Measurements from ENCODE around the gene AGFG1.

AGFG1 gene, protein sequence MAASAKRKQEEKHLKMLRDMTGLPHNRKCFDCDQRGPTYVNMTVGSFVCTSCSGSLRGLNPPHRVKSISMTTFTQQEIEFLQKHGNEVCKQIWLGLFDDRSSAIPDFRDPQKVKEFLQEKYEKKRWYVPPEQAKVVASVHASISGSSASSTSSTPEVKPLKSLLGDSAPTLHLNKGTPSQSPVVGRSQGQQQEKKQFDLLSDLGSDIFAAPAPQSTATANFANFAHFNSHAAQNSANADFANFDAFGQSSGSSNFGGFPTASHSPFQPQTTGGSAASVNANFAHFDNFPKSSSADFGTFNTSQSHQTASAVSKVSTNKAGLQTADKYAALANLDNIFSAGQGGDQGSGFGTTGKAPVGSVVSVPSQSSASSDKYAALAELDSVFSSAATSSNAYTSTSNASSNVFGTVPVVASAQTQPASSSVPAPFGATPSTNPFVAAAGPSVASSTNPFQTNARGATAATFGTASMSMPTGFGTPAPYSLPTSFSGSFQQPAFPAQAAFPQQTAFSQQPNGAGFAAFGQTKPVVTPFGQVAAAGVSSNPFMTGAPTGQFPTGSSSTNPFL

DNA sequence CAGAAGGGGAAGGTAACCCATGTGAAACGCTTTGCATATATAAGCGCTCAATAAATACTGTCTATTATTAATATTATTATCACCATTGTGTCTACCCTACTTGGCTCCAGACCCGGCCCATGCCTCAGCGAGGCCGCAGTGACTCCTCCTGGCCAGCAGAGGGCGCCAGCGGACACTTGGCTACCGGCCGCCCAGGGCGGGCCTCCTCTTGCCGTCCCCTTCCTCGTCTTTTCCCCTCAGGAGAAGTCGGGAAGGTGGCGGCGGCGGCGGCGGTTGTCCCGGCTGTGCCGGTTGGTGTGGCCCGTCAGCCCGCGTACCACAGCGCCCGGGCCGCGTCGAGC is at the start of gene AGFG1:
Gene AGFG1, plus strand, starts transcription at position 233 of the 341 bp plus-strand sequence. CDS start 266 bp downstream, outside the sequence.
- peak; percentile 76 for DNase-seq (ENCODE audit: low read depth)

GRCh38 chr2:227423656-227424499 is 48.1 kb upstream of the AGFG1 start:
- no peak for DNase-seq (ENCODE audit: low read depth)

DNA sequence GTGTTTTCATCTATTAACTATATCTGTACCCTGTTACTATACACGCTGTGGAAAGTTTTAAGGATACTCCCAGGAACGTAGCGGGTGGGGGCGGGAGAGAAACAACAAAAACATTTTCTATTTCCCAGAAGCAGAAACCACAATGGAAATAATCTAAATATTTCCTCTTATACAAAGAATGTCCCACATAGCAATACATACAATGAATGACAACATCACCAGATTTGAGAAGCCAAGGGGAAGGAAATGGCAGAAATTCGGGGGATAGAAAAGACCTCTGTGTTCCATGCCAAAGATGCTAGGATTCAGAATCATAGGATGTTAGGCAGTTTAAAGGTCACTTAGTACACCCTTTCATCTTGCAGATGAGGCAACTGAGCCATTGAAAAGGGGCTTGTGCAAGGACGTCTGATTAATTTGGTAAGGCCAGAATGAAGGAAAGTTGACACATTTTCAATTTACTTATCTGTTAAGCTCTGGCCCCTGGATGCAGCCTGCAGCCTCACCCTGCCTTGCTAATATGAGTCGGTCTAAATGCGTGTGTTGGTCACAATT is 43.1 kb upstream of the AGFG1 start:
- DNase-seq (ENCODE audit: low read depth), result no peak

DNA sequence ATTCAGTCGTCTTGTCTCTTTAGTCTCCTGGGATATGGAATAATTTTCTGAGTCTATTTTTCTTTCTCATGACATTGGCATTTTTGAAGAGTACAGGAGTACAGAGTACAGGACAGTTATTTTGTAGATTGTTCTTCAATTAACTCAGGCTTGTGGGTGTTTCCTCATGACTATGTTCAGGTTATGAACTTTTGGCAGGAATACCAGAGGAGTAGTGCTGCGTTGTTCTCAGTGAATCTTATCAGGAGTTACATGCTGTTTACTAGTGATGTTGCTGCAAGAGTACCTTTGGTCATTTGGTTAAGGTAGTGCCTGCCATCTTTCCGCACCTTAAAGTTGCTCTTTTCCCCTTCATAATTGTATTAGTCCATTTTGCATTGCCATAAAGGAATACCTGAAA is 41.3 kb upstream of the AGFG1 start:
- no peak for DNase-seq (ENCODE audit: low read depth)

DNA sequence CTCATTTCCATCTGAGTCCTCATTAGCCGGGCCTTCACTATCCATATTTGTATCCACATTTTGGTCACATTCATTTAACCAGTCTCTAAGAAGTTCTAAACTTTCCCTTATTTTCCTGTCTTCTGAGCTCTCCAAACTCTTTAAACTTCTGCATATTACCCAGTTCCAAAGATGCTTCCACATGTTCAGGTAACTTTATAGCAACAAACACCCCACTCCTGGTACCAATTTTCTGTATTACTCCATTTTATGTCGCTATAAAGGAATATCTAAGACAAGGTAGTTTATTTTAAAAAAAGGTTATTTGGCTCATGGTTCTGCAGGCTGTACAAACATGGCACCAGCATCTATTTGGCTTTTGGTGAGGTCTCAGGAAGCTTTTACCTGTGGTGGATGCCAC is 38.8 kb upstream of the AGFG1 start:
- DNase-seq (ENCODE audit: low read depth), result no peak

DNA sequence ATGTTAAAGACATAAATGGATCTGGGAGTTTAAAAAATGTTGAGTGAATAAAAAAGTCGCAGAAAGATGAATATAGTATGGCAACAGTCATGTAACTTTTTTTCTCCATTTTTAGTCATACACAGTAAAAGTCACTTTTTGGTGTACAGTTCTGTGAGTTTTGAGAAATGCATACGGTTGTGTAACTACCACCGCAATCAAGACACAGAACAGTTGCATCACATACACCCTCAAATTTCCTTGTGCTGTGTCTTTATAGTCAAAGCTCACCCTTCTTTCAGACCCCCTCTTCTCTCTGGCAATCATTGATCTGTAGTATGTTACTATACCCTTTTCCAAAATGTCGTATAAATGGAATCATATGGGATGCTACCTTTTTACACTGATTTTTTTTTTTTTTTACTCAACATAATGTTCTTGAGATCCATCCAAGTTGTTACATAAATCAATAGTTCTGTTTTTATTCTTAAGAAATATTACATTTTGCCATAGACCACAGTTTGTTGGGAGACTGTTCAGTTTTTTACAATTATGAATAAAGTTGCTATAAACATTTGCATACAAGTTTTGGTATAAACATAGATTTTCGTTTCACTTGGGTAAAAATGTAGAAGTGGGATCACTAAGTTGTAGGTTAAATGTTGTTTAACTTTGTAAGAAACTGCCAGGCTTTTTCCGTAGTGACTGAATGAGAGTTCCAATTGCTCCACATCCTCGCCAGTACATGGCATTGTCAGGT is 35.4 kb upstream of the AGFG1 start:
- DNase-seq (ENCODE audit: low read depth), result no peak

GRCh38 chr2:227439214-227439613 is 32.7 kb upstream of the AGFG1 start:
- no peak for DNase-seq (ENCODE audit: low read depth)

DNA sequence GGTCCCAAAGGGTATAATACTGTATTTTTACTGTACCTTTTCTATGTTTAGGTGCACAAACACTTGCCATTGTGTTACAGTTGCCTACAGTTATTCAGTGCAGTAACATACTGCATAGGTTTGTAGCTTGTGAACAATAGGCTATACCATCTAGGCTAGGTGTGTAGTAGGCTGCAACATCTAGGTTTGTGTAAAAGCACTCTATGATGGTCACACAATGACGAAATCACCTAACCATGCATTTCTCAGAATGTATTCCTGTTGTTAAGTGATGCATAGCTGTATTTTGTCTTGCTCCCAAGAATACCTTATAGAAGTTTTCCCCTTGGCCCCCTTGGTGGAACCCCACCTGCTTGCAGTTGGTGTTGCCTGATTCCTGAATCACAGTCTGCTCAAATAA is 29.3 kb upstream of the AGFG1 start:
- no peak for DNase-seq (ENCODE audit: low read depth)

- DNase-seq (ENCODE audit: low read depth), result no peak
Observed at GRCh38 chr2:227443889-227444568, 27.9 kb upstream of the AGFG1 start.

DNA sequence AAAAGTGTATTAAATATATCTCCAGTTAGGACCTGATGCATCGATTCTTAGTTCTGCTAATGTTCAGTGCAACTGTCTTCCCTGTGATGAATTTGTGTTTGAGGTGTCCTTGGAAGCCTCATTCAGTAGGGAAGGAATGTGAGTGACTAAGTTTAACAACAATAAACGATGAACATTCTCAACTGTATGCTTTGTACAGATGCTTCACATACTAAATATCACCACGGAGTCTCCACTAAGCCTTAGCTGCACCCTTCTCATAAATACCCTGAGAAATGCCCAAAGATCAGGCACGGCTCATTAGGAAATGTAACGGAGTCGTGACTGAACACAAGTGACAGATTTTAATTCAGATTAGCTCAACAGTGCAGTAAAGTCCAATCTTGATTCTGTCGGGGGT is 24.4 kb upstream of the AGFG1 start:
- no peak for DNase-seq (ENCODE audit: low read depth)

DNA sequence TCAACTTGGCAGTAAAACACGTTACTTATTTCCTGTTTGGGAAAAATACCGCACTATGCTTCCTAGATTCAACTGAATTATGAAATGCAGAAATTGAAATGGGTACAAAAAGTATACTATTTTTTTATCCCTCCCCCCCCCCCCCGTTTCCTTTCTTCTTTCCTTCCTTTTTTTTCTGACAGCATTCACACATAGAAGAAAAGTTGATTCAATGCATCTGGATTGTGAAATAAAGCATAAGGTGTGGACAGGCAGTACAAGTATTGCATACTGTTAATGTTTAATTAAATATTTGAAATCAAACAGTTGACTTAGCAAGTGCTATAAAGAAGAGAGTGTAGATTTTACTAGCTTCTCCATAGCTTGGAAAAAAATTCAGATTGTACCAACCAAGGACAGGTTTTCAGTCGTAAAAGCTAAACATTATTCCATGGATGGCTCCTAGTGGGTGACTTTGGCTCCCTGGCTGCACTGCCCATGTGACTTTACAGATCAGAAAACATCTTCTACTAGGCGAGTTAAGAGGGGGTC is 21.6 kb upstream of the AGFG1 start:
- no peak for DNase-seq (ENCODE audit: low read depth)

GRCh38 chr2:227450926-227451654 is 20.9 kb upstream of the AGFG1 start:
- DNase-seq (ENCODE audit: low read depth), result no peak

DNA sequence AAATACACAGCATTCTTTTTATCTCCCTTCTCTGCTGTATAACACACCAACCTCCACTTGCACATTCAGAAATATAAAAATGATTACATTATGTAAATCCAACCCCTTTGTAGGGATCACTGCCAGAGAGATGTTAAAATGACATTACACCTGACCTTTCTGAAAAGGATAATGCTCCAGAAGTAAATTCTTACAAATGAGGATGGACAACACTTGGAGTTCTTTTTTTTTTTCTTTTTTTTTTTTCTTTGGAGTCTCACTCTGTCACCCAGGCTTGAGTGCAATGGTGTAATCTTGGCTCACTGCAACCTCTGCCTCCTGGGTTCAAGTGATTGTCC is 20.3 kb upstream of the AGFG1 start:
- no peak for DNase-seq (ENCODE audit: low read depth)

DNA sequence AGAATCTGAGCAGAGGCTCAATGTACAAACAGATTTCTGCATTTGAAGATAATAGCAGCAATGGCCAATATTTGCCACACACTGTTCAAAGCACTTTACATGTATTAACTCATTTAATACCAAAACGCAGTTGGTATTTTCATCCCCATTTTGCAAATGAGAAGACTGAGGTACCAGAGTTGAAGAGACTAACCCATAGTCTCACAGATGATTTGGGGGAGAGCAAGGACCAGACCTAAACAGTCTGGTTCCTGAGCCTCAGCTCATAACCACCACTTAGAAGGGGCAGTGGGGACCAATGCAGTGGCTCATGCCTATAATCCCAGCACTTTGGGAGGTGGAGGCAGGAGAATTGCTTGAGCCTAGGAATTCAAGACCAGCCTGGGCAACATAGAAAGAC is 18.1 kb upstream of the AGFG1 start:
- no peak for DNase-seq (ENCODE audit: low read depth)

DNA sequence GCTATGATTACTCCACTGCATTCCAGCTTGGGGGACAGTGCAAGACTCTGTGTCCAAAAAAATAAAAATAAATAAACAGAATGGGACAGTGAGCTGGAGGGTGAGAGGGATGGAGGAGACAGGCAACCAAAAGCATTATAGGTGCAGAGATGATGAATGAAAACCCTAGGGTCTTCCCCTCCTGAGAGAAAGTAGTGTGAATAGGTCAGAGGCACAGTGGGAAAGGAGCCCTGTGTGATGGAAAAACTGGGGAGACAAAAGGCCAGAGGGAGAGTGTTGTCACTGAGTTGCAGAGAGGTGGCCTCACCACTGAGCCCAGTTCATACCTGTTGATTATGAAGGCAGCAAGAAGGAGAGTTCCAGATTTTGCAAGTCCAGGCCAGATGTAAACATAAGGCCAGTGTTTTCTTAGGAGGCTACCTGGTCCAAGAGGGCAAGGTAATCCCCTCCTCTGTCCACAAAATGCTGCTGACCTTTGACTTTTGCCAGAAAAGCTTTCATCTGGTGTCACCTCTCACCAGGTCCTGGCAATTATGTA is 17.6 kb upstream of the AGFG1 start:
- DNase-seq (ENCODE audit: low read depth), result no peak

DNA sequence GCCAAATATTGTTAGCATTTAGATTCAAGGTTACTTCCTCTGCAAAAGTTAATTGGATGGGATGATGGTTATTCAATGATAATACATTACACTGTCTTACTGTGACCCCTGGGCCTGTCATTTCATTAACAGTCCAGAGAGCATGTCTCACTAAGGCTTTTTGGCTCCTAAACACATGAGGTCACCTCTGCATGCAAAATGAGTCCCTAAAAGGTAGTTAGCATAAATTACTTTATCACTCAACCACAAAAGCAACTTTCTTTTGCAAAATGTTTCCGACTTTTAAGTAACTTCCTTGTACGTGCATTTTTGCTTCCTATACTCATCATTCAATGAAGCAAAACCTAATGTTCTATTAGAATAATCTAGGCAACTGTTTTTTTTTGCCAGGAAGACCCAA is 16.8 kb upstream of the AGFG1 start:
- DNase-seq (ENCODE audit: low read depth), result no peak

DNA sequence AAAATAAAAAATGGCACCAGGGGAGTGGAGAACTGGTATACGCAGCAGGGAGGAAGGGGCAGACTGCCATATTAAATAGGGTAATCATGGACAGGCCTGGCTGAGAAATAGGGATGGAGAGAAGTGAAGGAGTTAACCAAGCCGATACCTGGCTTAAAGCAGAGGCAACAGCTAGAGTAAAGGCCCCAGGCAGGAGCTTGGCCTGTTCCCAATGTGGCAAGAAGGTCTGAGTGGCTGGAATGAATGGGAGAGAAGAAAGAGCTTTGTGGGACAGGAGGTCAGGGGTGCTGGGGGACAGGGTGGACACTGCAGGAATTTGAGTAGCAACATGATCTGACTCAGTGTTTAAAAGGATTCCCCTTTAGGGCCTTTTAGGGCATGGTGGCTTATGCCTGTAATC is 15.9 kb upstream of the AGFG1 start:
- no peak for DNase-seq (ENCODE audit: low read depth)

- no peak for DNase-seq (ENCODE audit: low read depth)
Observed at GRCh38 chr2:227456772-227457171, 15.2 kb upstream of the AGFG1 start.

DNA sequence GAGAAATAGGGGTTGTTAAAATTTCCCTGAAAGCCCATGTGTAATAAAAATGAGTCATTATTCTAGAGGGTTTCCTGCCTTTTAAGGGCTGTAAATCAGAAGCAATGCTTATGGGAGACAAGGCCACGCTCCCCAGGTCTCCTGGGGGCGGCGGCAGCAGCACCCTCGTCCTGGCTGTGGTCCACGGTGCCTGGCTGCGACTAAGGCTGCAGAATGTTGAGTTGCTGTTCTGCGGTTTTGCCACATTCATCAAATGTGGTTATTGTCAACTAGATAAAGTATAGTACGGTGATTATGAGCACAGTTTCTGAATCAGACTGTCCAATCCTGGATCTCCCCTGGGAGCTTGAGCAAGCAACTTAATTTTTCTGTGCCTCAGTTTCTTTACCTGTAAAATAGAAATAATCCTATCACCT is 11.9 kb upstream of the AGFG1 start:
- peak; percentile 21 for DNase-seq (ENCODE audit: low read depth)

GRCh38 chr2:227460833-227461232 is 11.1 kb upstream of the AGFG1 start:
- no peak for DNase-seq (ENCODE audit: low read depth)

Data from stimulated activated CD8-positive, alpha-beta memory T cell treated with anti-CD3 and anti-CD28 coated beads, Interleukin-15, amount 100 ng/mL, for 1 hour (primary cell).